Inferior parietal cortex (tissue), 1 donor: ENCODE measurements around the gene PXDC1.
A peak's percentile ranks its signal among the peaks of the same experiment; 100 is the strongest.

Experiments used
- DNase-seq: peaks from one replicate; pipeline ENCODE4 v3.0.0-alpha.2; 2016; ENCODE audit errors: extremely low spot score

Gene PXDC1, protein sequence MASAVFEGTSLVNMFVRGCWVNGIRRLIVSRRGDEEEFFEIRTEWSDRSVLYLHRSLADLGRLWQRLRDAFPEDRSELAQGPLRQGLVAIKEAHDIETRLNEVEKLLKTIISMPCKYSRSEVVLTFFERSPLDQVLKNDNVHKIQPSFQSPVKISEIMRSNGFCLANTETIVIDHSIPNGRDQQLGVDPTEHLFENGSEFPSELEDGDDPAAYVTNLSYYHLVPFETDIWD

DNA sequence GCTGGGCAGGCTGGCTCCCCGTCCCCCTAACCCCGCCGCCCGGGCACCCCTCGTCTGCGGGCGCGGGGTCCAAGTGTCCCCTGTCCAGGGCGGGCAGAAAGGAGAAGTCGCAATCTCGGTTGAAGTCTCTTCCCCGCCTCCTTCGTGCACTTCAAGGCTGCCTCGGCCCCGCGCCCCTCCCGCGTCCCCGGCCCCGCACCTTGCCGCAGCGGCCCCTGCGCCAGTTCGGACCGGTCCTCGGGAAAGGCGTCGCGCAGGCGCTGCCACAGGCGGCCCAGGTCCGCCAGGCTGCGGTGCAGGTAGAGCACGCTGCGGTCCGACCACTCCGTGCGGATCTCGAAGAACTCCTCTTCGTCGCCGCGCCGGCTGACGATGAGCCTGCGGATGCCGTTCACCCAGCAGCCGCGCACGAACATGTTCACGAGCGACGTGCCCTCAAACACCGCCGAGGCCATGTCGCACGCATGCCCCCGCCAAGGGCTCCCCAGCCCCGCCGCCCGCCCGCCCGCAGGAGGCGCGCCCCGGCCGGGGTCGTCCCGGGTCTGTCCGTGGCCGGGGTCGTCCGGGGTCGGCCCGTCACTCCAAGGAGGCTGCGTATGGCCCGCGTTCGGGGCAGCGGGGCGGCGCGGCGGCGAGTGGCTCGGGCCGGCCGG, at the start of gene PXDC1:
Gene PXDC1, minus strand, starts transcription at position 637 of the 653 bp plus-strand sequence. Its CDS starts 182 bp downstream, at position 455.
- no peak for DNase-seq

DNA sequence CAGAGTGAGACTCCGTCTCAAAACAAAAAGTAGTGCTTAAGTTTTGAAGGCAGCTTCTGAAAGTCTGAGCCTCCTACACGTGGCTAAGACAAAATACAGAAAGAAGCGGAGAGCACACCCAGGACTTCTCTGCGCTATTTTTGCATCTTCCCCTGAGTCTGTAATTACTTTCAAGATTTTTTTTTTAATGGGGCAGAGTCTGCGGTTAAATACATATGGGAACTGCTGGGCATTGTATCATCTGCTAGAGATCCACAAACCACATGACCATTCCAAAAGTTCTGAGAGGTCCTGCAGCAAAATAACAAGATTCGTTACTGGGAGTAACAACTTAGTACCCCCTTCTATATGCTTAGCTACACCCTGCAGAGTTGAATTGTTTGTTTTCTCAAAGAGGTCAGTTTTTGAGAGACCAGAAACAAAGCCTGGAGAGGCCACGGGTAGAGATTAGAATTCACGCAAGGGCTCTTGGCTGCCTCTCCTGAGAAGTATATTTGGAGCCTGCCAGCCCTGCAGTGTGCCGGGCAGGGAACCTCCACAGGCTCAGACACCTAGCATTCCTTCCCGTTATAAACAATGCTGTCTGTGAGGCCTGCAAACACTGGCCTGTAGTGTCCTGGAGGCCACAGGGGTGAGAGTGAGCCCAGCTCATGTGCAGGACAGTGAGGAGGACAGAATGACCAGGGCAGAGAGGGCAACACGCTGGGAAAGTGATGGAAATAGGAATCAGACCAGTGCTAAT, 49.5 kb upstream of the PXDC1 start:
- no peak for DNase-seq

DNA sequence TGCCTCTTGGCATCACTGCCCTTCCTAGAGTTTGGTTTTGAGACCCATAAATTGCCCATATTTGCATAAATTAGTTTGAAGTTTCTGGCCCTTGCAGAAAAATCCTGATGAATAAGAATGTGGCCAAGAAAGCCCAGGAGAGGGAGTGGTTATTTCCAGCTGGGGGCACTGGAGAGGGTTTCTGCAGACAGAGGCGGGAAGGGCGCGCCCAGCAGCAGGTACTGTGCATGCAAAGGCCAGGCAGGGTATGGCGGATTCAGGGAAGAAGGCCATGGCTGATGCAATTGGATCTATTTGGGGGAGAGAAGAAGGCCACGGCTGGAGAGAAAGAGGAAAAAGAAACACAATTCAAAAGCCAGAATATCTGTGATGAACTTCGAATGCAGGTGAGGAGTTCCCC, 48.2 kb upstream of the PXDC1 start:
- DNase-seq, result no peak

DNA sequence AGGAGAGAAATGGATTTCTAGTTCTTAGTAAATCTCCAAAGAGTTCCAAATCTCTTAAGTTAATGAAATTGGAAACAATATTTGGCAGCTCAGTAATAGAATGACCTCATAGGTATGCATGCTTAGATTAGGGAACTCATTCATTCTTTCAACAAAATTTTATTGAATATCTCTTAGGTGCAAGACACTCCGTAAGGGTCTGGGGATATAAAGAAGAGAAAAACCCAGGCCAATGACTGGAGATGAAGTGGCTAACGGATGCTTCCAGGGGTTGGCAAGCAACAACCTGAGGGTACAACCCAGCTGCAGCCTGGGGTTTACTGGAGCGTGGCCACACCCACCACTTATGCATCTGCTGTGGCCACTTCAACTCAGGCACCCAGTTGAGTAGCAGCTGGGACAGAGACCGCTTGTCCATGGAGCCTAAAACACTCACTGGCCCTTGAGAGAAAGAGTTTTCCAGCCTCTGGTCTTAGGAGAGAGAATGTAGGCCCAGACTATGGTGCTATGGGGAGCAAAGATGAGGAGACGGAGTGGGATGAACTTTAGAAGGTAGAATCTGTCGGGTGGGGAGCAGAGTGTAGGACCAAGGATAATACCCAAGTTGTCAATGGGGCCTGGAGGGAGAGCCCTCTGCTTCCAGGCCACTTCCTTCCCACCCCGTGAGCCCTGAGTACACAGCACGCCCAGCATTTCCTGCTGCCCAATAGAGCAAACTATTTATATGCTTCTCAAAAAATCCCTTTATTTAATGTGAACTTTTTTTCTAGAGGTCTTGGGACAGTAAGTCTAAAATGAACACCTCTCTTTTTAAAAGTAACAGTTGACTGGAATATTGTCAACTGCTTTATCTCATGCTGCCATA, 46.8 kb upstream of the PXDC1 start:
- DNase-seq, result no peak

DNA sequence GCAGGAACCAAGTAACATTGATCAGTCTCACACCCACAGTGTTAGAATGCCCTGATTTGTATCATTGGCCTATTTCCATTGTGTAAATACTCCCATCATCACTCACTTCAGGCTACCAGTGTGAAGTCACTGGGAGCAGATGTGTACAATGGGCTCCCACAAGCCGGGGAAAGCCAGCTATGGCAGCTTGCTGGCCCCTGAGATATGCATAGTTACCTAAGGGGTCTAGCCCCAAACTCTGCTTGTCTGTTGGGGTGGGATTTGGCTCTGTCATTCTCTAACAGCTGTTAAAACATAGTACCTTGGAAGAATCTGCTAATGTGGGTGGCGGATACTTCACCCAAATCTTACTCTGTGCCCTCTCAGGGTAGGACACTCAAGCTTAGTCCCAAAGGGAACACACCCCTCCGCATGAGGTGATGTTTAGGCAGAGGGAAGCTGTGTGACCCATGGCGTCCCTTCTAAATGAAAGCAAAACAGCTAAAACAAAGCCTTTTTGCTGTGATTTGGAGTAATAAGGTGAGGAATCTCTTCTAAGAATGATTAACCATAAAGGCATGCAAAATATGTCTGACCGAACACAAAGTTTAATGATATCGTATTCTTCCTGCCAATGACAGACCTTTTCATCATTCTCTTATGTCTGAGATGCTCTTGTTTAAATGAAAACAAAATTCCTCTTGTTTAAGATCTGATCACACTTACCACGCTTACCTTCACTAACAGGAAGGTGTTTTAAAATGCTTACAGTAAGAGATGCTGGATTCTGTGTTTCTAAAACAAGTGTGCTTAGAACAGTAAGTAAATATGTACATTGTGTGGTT, 45.9 kb upstream of the PXDC1 start:
- DNase-seq, result no peak

DNA sequence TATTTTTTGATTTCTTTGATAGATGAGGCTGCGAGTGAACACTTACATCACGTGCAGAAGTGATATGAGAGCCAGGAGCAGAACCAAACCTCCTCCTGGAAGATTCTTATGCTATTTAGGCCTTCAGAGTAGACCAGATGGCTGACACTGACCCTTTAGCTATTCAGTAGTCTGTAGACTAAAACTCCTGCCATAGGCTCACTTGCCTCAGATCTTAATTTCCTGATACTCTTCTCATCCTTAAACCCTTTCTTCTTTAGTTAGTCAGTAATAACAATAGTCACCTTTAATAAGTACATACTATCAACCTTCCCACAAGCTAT, 45.2 kb upstream of the PXDC1 start:
- DNase-seq, result no peak

DNA sequence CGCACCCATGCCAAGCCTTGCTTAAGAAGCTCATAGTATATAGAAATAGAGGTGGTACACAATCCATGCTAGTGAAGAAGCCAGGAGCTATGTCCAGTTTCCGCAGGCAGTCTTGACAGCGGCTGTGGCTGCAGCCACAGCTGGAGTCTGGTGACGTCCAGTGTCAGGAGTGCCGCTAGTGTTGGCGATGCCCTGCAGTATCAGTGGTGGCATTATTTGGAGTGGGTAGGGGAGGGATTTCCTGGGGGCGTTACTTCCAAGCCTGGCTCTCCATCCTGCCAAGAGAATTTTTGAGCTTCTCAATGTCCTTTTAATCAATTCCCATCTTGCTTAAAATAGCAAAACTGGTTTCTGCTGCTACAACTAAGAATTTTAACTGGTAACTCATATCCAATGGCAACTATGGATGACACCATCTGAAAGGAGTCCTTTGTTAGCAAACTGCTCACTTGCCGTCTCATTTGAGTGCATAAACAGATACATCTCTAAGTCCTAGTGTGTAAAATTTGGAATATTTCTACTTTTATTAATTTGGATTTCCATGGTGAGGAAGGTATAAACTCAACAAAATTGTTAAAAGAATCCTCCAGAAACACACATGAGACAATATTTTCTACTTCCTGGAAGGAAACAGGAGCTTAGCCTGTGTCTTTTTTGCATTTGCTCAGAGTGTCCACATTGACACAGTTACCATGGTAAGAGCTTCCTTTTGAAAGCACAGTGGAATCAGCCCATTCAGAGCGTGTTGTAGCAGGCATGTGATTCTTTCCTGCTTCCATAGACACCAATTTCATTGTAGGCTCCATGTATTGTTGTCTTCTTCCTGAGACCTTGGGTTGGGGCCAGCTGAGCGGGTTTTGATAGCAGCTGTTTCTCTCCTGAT, 44.6 kb upstream of the PXDC1 start:
- DNase-seq, result peak; percentile 63

DNA sequence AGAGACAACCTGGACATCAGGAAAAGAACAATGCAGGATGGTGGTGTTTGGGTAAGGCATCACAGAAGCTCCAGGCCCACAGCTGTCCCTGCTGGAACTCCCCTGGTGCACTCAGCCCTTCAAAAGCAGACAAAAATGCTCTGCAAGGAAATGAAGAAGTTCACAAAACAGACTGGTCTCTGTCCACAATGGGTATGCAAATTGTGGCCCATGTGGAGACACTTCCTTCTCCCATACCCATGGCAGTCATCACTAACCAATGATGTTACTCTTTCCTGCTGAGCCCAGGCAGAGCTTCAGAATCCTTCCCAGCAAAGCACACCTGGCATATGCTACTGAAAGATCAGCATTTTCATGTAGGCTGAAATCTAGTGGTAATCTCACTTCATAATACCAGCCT, 42.6 kb upstream of the PXDC1 start:
- DNase-seq, result no peak

DNA sequence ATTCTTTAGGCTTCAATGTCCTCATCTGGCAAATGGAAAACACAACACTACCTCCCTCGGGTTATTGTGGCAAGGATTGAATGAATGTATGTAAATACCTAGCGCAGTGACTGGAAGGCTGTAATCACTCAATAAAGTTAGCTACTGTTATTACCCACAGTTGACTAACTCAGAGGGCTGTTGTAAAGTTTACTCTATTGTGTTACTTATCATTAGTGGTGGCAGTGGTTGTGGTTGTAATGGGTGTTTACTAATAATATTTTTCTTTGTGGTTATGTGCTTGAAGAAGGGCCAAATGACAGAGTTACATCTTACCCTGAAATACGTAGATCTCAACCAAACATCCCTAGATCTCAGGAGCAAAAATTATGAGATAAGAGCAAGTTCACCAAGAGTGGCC, 42.0 kb upstream of the PXDC1 start:
- no peak for DNase-seq

DNA sequence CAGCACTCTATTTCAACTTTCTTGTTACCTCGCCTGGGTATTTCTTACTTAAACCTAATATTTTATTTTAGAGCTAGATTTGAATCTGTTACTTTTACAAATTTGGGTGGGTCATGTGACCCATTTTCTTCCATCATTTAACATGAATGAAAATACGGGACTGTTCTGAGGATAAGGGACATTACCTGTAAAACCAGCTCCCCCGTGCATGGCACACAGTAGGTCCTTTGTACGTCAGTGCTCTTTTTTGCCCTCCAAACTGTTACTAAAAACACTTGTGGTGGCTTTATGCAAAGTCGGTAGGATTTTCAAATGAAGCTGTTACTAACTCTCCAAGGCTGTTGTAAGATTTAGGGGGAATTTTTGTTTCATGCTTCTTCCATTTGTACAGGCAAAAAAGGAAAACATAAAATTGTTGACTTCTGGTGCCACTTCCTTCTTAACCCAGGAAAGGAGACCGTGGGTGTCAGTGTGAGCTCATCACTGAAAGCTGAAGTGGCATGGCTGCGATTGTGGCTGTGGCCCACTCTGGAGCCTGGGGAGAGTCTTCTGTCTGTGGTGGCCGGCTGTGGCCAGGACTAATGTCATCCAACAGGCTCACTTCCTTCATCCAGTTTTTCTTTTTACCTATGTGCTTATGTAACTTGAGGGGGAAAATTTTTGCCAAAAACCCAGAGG, 40.2 kb upstream of the PXDC1 start:
- no peak for DNase-seq

DNA sequence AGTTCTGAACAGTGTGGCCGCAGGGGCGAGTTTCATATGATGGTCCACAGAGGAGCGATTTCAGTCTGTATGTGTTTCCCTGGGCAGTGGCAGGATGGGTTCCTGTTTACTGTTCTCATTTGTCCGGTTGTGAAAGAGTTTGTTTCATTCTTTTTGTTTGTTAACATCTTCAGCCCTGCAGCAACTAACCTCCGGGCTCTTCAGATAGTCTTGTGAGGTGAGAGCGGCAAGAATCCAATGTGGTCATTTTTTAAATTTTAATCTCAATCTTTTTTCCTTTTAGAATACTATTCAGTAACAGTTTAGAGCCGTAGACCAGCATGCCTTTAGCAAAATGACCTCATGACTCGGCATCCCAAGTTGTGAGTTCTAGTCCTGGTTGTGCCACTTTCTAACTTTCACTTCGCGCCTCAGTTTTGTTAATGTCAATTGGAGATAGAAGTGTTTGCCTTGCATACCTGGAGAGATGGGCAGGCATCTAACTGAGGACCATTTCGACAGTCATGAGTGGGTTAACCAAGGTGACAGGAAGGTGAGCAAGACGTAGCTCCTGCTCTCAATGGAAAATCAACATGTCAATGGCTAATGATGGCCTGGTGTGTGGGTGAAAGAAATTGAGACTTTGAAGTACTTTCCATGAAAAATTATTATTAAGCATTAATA, 38.5 kb upstream of the PXDC1 start:
- DNase-seq, result no peak

DNA sequence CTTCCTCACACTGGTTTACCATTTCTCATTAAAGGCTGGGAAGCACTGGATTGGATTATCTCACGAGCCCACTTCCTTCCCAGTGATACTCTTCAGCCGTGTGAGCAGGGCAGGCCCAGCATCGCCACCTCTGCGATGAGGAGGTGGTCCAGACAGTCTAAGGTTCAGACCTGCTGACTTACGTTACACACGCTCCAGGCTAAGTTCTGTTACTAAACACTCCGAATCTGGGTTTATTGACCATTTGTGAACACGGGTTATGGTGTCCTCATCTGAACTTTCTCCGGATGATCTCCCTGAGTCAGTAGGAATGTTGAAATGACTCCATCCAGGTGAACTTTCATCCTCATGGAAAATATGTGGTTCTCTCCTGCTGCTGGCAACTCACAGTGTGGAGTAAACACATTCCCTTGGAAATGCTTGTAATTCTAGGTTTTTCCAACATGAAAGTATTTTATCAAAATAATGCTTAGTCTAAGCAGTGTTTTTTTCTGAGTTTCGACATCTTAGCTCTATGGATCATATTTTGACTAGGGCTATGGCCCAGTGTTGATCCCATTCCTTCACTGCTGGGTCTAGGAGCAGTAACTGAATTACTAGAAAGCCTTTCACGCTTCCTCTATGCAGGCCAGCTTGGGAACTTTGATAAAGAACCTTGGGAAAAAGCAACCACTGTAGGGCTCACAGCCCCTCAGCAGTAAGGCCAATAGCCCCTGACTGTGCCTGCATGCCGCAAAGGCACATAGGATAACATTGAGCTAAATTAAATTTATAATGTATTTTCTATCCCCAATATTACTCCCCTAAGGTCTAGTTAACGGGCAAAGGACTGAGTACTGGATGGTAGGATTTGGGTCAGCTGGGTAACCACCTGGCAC, 37.7 kb upstream of the PXDC1 start:
- DNase-seq, result no peak

DNA sequence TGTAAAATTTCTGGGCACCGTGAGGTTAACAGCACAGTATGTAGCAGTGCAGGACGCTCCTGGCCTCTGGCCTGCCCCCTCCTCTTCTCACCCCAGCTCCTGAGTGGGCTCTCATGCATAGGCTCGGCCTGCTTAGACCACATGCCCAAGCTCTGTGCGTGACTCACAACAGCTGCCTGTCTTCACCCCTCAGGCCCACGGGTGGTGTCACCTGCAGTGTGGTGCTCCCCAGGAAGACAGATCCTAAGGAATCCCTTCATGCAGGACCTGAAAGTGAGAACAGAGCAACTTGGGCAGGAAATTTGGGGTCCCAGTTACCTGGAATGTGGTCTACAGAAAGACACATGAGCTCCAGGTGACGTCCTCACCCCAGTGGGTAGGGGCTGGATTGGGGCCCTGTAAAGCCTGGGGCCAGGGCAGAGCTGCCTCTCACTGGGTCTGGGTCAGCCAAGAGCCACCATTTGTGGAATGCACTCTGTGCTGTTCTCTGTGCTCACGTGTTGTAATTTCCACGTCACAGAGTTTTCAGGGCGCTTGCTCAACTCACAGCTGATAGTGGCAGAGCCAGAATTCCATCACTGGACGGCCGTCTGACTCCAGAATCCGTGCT, 37.0 kb upstream of the PXDC1 start:
- DNase-seq, result no peak

DNA sequence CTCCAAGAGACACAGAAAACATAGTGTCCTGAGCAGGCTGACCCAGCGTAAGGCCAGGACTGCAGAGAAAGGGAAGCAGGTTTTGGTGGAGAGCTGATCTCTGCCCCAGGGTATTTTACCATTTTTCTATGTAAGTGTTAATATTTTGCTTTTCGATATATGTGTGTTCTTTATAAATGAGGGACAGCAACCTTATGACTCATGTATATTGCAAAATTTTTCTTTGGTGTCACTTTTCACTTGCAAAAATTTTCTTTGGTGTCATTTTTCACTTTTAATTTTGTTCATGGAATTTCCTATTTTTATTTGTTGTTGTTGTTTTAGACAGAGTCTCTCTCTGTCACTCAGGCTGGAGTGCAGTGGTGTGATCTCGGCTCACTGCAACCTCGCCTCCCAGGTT, 34.6 kb upstream of the PXDC1 start:
- DNase-seq, result no peak

DNA sequence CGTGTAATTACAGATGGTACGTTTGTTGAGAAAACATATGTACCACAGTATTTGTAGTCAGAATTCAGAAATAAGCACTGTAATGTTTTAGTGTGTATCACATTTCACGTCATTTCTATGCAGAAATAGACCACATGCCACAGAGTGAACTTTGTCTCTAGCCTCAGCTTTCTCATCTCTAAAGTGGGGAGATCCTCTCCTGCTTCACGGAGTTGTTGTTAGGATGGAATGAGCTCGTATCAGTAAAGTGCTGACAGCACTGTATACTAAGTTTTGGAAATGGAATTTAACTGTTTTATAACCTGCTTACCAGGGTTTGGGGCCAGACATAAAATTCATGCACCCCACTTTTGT, 34.2 kb upstream of the PXDC1 start:
- no peak for DNase-seq

DNA sequence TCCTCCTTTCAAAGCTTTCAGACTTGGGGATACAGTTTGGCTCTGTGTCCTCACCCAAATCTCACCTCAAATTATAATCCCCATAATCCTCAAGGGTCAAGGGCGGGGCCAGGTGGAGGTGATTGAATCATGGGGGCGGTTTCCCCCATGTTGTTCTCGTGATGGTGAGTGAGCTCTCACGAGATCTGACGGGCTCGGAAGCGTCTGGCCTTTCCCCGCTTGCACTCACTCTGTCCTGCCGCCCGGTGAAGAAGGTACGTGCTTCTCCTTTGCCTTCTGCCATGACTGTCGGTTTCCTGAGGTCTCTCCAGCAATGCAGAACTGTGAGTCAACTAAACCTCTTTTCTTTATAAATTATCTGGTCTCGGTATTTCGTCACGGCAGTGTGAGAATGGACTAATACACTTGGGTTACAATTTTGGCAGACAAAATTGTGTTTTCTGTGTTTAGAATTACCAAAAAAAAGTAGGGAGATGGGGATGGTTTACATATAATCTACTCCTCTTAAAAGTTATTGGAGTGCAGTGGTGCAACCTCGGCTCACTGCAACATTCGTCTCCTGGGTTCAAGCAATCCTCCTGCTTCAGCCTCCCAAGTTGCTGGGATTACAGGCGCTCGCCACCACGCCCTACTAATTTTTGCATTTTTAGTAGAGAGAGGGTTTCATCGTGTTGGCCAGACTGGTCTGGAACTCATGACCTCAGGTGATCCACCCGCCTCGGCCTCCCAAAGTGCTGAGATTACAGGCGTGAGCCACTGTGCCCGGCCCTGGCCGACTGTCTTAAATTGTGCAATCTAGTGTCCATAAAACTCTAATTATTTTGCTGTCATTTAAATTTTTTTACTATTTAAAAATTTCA, 33.6 kb upstream of the PXDC1 start:
- DNase-seq, result no peak

DNA sequence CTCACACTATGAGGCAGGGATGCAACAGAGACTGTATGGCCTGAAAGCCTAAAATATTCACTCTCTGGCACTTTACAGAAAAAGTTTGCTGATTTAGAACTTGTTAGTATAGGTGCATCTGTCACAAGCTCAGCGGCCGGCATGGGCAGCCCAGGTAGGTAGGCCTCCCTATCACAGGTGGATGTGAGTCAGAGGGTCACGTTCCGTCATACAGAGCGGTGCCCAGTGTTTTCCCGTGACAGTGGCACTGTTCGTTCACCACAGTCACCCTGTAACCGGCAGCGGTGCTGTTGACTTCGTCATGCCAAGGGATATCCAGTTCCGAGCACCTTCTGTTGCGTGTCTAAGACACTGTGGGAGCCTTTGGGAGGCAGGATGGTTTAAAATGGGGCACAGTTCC, 32.9 kb upstream of the PXDC1 start:
- DNase-seq, result no peak
